Muscle layer of duodenum (tissue), 2 donors: ENCODE measurements around the gene BTNL2.
"Not testable (repeated sequence)": the region's sequence is repeated elsewhere in the genome, so short reads cannot be mapped to it uniquely, and the experiment has no call there.

Source experiments
- H3K27ac ChIP-seq: one replicate; pipeline ENCODE4 v1.7.0; 2013; ENCODE audit warnings: mild to moderate bottlenecking, low read length
- H3K27me3 ChIP-seq: one replicate; pipeline ENCODE4 v1.7.0; 2013; ENCODE audit warnings: low read depth, mild to moderate bottlenecking, control low read depth, low read length
- H3K36me3 ChIP-seq, 2 donors: one replicate each; pipeline ENCODE4 v1.7.0; 2013; ENCODE audit warnings: low read length in 2 of 2, control low read depth in 1 of 2, mild to moderate bottlenecking in 1 of 2; ENCODE audit not compliant: insufficient read depth in 2 of 2, control insufficient read depth in 1 of 2
- H3K4me1 ChIP-seq, 2 donors: one replicate each; pipeline ENCODE4 v1.7.0; 2013; ENCODE audit warnings: low read length in 2 of 2, mild to moderate bottlenecking in 2 of 2, control low read depth in 1 of 2, moderate library complexity in 1 of 2; ENCODE audit not compliant: insufficient read depth in 2 of 2, control insufficient read depth in 1 of 2
- H3K4me3 ChIP-seq, 2 donors: one replicate each; pipeline ENCODE4 v1.7.0; 2013; ENCODE audit warnings: low read length in 2 of 2, low read depth in 1 of 2, mild to moderate bottlenecking in 1 of 2
- H3K9me3 ChIP-seq, 2 donors: one replicate each; pipeline ENCODE4 v1.7.0; 2013; ENCODE audit warnings: low read length in 2 of 2, control low read depth in 1 of 2, mild to moderate bottlenecking in 1 of 2; ENCODE audit not compliant: control insufficient read depth in 1 of 2
- donor health status: healthy.

The BTNL2 gene

GRCh38 chr6:32436186-32436585 is 29.2 kb upstream of the BTNL2 start:
- Histone ChIP-seq H3K4me3 (no peak overlapping the region), H3K27me3 (no peaks in the 10 kb centered on the region), H3K9me3 (no peaks in the 10 kb centered on the region), H3K36me3 (no peaks in the 10 kb centered on the region), H3K4me1 (peaks cover 0 to 4% of the 10 kb centered on the region in 2 donors), H3K27ac (no peak overlapping the region)

- H3K36me3 ChIP-seq, H3K27me3 ChIP-seq, H3K4me1 ChIP-seq, H3K27ac ChIP-seq, H3K9me3 ChIP-seq, H3K4me3 ChIP-seq: not testable (repeated sequence)
These were observed 27.0 kb upstream of the BTNL2 start for GRCh38 chr6:32433950-32434349.

- H3K36me3 ChIP-seq = no peaks in the 10 kb centered on the region
- no peaks in the 10 kb centered on the region for H3K4me1 ChIP-seq
- H3K27me3 ChIP-seq = no peaks in the 10 kb centered on the region
- H3K4me3 ChIP-seq = no peak overlapping the region
- no peaks in the 10 kb centered on the region for H3K9me3 ChIP-seq
- H3K27ac ChIP-seq = no peak overlapping the region
These were observed 25.1 kb upstream of the BTNL2 start for GRCh38 chr6:32432050-32432450.

GRCh38 chr6:32431142-32431541 is 24.2 kb upstream of the BTNL2 start:
- Histone ChIP-seq H3K27ac (no peak overlapping the region), H3K36me3 (no peaks in the 10 kb centered on the region), H3K27me3 (no peaks in the 10 kb centered on the region), H3K4me3 (no peak overlapping the region), H3K4me1 (no peaks in the 10 kb centered on the region), H3K9me3 (no peaks in the 10 kb centered on the region)

- Histone ChIP-seq H3K27ac (no peak overlapping the region), H3K36me3 (no peaks in the 10 kb centered on the region), H3K4me1 (no peaks in the 10 kb centered on the region), H3K27me3 (no peaks in the 10 kb centered on the region), H3K9me3 (no peaks in the 10 kb centered on the region), H3K4me3 (no peak overlapping the region)
These were observed 23.2 kb upstream of the BTNL2 start for GRCh38 chr6:32430179-32430578.

- Histone ChIP-seq H3K9me3 (no peaks in the 10 kb centered on the region), H3K27me3 (no peaks in the 10 kb centered on the region), H3K36me3 (no peaks in the 10 kb centered on the region), H3K4me1 (no peaks in the 10 kb centered on the region), H3K4me3 (no peak overlapping the region), H3K27ac (no peak overlapping the region)
These were observed 21.0 kb upstream of the BTNL2 start for GRCh38 chr6:32427934-32428474.

GRCh38 chr6:32427218-32427617 is 20.2 kb upstream of the BTNL2 start:
- no peak overlapping the region for H3K4me3 ChIP-seq
- no peaks in the 10 kb centered on the region for H3K4me1 ChIP-seq
- H3K9me3 ChIP-seq = no peaks in the 10 kb centered on the region
- no peaks in the 10 kb centered on the region for H3K27me3 ChIP-seq
- H3K27ac ChIP-seq = no peak overlapping the region
- H3K36me3 ChIP-seq = no peaks in the 10 kb centered on the region

- no peaks in the 10 kb centered on the region for H3K9me3 ChIP-seq
These were observed 19.4 kb upstream of the BTNL2 start for GRCh38 chr6:32426338-32426737.

GRCh38 chr6:32424589-32425300 is 17.8 kb upstream of the BTNL2 start:
- no peaks in the 10 kb centered on the region for H3K36me3 ChIP-seq
- H3K9me3 ChIP-seq = no peaks in the 10 kb centered on the region
- no peaks in the 10 kb centered on the region for H3K4me1 ChIP-seq
- no peak overlapping the region for H3K4me3 ChIP-seq
- H3K27ac ChIP-seq = no peak overlapping the region
- no peaks in the 10 kb centered on the region for H3K27me3 ChIP-seq

More at GRCh38 chr6:32426338-32426737, 19.4 kb upstream of the BTNL2 start:
- H3K27ac ChIP-seq = no peak overlapping the region
- H3K27me3 ChIP-seq = no peaks in the 10 kb centered on the region
- no peak overlapping the region for H3K4me3 ChIP-seq
- H3K4me1 ChIP-seq = no peaks in the 10 kb centered on the region
- no peaks in the 10 kb centered on the region for H3K36me3 ChIP-seq

GRCh38 chr6:32416036-32416435 is 9.1 kb upstream of the BTNL2 start:
- H3K4me1 ChIP-seq = no peaks in the 10 kb centered on the region
- no peak overlapping the region for H3K4me3 ChIP-seq
- no peaks in the 10 kb centered on the region for H3K9me3 ChIP-seq
- H3K36me3 ChIP-seq = no peaks in the 10 kb centered on the region
- peaks cover 13% of the 10 kb centered on the region for H3K27me3 ChIP-seq
- H3K27ac ChIP-seq = no peak overlapping the region

GRCh38 chr6:32415521-32416019 is 8.6 kb upstream of the BTNL2 start:
- no peak overlapping the region for H3K27ac ChIP-seq
- no peaks in the 10 kb centered on the region for H3K9me3 ChIP-seq
- H3K4me3 ChIP-seq = no peak overlapping the region
- no peaks in the 10 kb centered on the region for H3K36me3 ChIP-seq
- no peaks in the 10 kb centered on the region for H3K4me1 ChIP-seq
- peaks cover 13% of the 10 kb centered on the region for H3K27me3 ChIP-seq
